H1 (cell line): ENCODE data around the gene TPPP. TPM values are rescaled to one million over a fixed set of nuclear protein-coding genes. Genes with fewer than 3 reads are reported as not detected.
"Not testable (repeated sequence)": the region's sequence is repeated elsewhere in the genome, so short reads cannot be mapped to it uniquely, and the experiment has no call there.

Experiments
- CTCF ChIA-PET: fragments of 300-600 bp; sonication (Branson Sonifier 250); formaldehyde crosslinking; loops from one replicate; lab custom pipeline; 2021; ENCODE audit not compliant: partially characterized antibody; lab: Charles Lee
- POLR2A ChIA-PET: fragments of 300-600 bp; sonication (Branson Sonifier 250); formaldehyde crosslinking; loops from one replicate; lab custom pipeline; 2021; ENCODE audit warnings: inconsistent platforms; ENCODE audit not compliant: partially characterized antibody; lab: Charles Lee
- DNase-seq, 2 experiments: peaks; one replicate each; pipeline versions ENCODE4 v3.0.0 to v3.0.0-alpha.2; 2010 to 2022; ENCODE audit warnings: low spot score in 2 of 2, low read depth in 1 of 2, mixed read lengths in 1 of 2
- FAIRE-seq: peaks from 2 replicates; lab custom pipeline; 2011; peaks lifted over from hg19 to GRCh38; lab: Jason Lieb, UNC
- H2AFZ ChIP-seq: 2 replicates; pipeline ENCODE4 v1.8.1; 2012; ENCODE audit warnings: low read length, inconsistent platforms
- H2AK5ac ChIP-seq: 2 replicates; pipeline ENCODE4 v1.6.1; 2013; ENCODE audit warnings: low read depth, low read length
- H2BK120ac ChIP-seq: replicated peaks from 2 replicates; pipeline ENCODE3; 2013; ENCODE audit warnings: low read depth, low read length, inconsistent platforms
- H2BK12ac ChIP-seq: 2 replicates; pipeline ENCODE4 v1.6.1; 2013; ENCODE audit warnings: low read depth, low read length
- H2BK15ac ChIP-seq: 2 replicates; pipeline ENCODE4 v1.6.1; 2013; ENCODE audit warnings: low read length
- H2BK20ac ChIP-seq: 2 replicates; pipeline ENCODE4 v1.6.1; 2013; ENCODE audit warnings: low read length
- H2BK5ac ChIP-seq: 2 replicates; pipeline ENCODE4 v1.6.1; 2013; ENCODE audit warnings: low read depth, low read length
- H3K14ac ChIP-seq: 2 replicates; pipeline ENCODE4 v1.6.1; 2013; ENCODE audit warnings: inconsistent platforms; ENCODE audit not compliant: insufficient read length
- H3K18ac ChIP-seq: 2 replicates; pipeline ENCODE4 v1.6.1; 2013; ENCODE audit warnings: low read length; ENCODE audit errors: extremely low read depth
- H3K23ac ChIP-seq: 2 replicates; pipeline ENCODE4 v1.6.1; 2013; ENCODE audit warnings: inconsistent platforms; ENCODE audit not compliant: insufficient read length
- H3K23me2 ChIP-seq: 2 replicates; pipeline ENCODE4 v1.6.1; 2013; ENCODE audit warnings: low read depth, low read length
- H3K27ac ChIP-seq: 2 replicates; pipeline ENCODE4 v1.6.1; 2011; ENCODE audit warnings: low read depth, low read length, inconsistent platforms
- H3K27me3 ChIP-seq, 4 experiments: replicated peaks in 1 of 4; 1 replicate in 1 of 4; 2 replicates in 3 of 4; pipeline versions ENCODE4 v1.6.1 to v1.8.1; 2011 to 2013; ENCODE audit warnings: low read length in 3 of 4, mild to moderate bottlenecking in 3 of 4, inconsistent platforms in 2 of 4, mixed read lengths in 2 of 4, moderate library complexity in 1 of 4; ENCODE audit not compliant: control insufficient read depth in 3 of 4, insufficient read depth in 3 of 4; ENCODE audit errors: extremely low read depth in 1 of 4
- H3K36me3 ChIP-seq, 4 experiments: 2 replicates each; pipeline versions ENCODE4 v1.6.1 to v1.8.1; 2011 to 2013; ENCODE audit warnings: mild to moderate bottlenecking in 4 of 4, low read length in 3 of 4, moderate library complexity in 2 of 4, control low read depth in 1 of 4, inconsistent platforms in 1 of 4; ENCODE audit not compliant: insufficient read depth in 4 of 4, control insufficient read depth in 2 of 4
- H3K4ac ChIP-seq: replicated peaks from 2 replicates; pipeline ENCODE3; 2013; ENCODE audit warnings: low read length, low read depth, mixed read lengths, inconsistent platforms; ENCODE audit not compliant: insufficient read length
- H3K4me1 ChIP-seq, 4 experiments: replicated peaks in 1 of 4; 1 replicate in 1 of 4; 2 replicates in 3 of 4; pipeline versions ENCODE4 v1.6.1 to v1.8.1; 2011 to 2013; ENCODE audit warnings: low read length in 3 of 4, inconsistent platforms in 2 of 4, mixed read lengths in 1 of 4; ENCODE audit not compliant: insufficient read depth in 4 of 4, control insufficient read depth in 3 of 4
- H3K4me2 ChIP-seq, 2 experiments: 2 replicates each; pipeline versions ENCODE4 v1.6.1 to v1.8.1; 2011 to 2013; ENCODE audit warnings: low read depth in 2 of 2, low read length in 2 of 2, control low read depth in 1 of 2, inconsistent platforms in 1 of 2, mild to moderate bottlenecking in 1 of 2; ENCODE audit not compliant: insufficient read depth in 1 of 2
- H3K4me3 ChIP-seq, 4 experiments: fragments of 200-600, 300-600 bp in 1 of 4; sonication (generic), shearing (Covaris generic), sonication (Bioruptor Twin) in 1 of 4; 2 replicates each; pipeline versions ENCODE4 v1.5.1 to v1.8.1; 2011 to 2016; ENCODE audit warnings: low read length in 4 of 4, low read depth in 3 of 4, control low read depth in 2 of 4, inconsistent platforms in 2 of 4, mild to moderate bottlenecking in 2 of 4, mixed read lengths in 1 of 4, moderate library complexity in 1 of 4; ENCODE audit not compliant: insufficient read depth in 2 of 4; ENCODE audit errors: extremely low read depth in 1 of 4
- H3K56ac ChIP-seq: replicated peaks from 2 replicates; pipeline ENCODE3; 2013; ENCODE audit warnings: low read depth, mild to moderate bottlenecking, mixed read lengths, low read length, inconsistent platforms; ENCODE audit not compliant: insufficient read length
- H3K79me1 ChIP-seq: 2 replicates; pipeline ENCODE4 v1.6.1; 2013; ENCODE audit warnings: low read depth, low read length, control low read depth
- H3K79me2 ChIP-seq, 2 experiments: 2 replicates each; pipeline versions ENCODE4 v1.6.1 to v1.8.1; 2012 to 2013; ENCODE audit warnings: low read length in 2 of 2, mild to moderate bottlenecking in 2 of 2, inconsistent platforms in 1 of 2; ENCODE audit not compliant: insufficient read depth in 2 of 2, control insufficient read depth in 1 of 2
- H3K9ac ChIP-seq, 4 experiments: replicated peaks in 1 of 4; 1 replicate in 1 of 4; 2 replicates in 3 of 4; pipeline versions ENCODE4 v1.6.1 to v1.8.1; 2011 to 2013; ENCODE audit warnings: low read depth in 3 of 4, low read length in 3 of 4, control low read depth in 2 of 4, mild to moderate bottlenecking in 2 of 4, moderate library complexity in 2 of 4, inconsistent platforms in 1 of 4; ENCODE audit errors: extremely low read depth in 1 of 4
- H3K9me3 ChIP-seq, 2 experiments: 2 replicates each; pipeline versions ENCODE4 v1.6.1 to v1.8.1; 2012 to 2013; ENCODE audit warnings: mild to moderate bottlenecking in 2 of 2, moderate library complexity in 2 of 2, control low read depth in 1 of 2, inconsistent platforms in 1 of 2, low read depth in 1 of 2, low read length in 1 of 2, mixed read lengths in 1 of 2; ENCODE audit not compliant: insufficient read depth in 2 of 2
- H4K20me1 ChIP-seq, 2 experiments: replicated peaks in 1 of 2; 2 replicates each; pipeline versions ENCODE3 to v1.8.1; 2011 to 2013; ENCODE audit warnings: inconsistent platforms in 2 of 2, low read length in 2 of 2, mild to moderate bottlenecking in 1 of 2; ENCODE audit not compliant: insufficient read depth in 2 of 2, control insufficient read depth in 1 of 2
- H4K5ac ChIP-seq: 2 replicates; pipeline ENCODE4 v1.6.1; 2013; ENCODE audit warnings: low read length, low read depth, mixed read lengths, inconsistent platforms; ENCODE audit not compliant: insufficient read length
- H4K8ac ChIP-seq: 2 replicates; pipeline ENCODE4 v1.8.0; 2013; ENCODE audit warnings: mild to moderate bottlenecking, moderate library complexity, low read length, inconsistent platforms; ENCODE audit not compliant: insufficient read depth; ENCODE audit errors: extremely low read depth
- H4K91ac ChIP-seq: replicated peaks from 2 replicates; pipeline ENCODE3; 2013; ENCODE audit warnings: low read length, mixed read lengths, inconsistent platforms; ENCODE audit not compliant: insufficient read length
- WGBS, 2 experiments: shearing (Covaris generic) in 1 of 2; methylation state at CpG; one replicate each; pipeline versions ENCODE4 v1.1.6 to v1.1.7; 2013 to 2015; ENCODE audit warnings: low lambda C conversion rate in 2 of 2, mixed read lengths in 2 of 2, inconsistent platforms in 1 of 2, low coverage in 1 of 2, missing lambda C conversion rate in 1 of 2; ENCODE audit not compliant: insufficient replicate concordance in 2 of 2, insufficient coverage in 1 of 2, insufficient read length in 1 of 2; ENCODE audit errors: extremely low coverage in 1 of 2, missing lambda C conversion rate in 1 of 2; 5-methylcytosine and 5-hydroxymethylcytosine counted together
- polyA plus RNA-seq, 7 experiments: library from polyadenylated mRNA; depleted of rRNA in 3 of 7; stranded (reverse) in 5 of 7; unstranded in 2 of 7; fragments of >200 nt in 5 of 7; fragments of 200-250 nt in 2 of 7; gene quantifications; 1 replicate in 5 of 7; 2 replicates in 1 of 7; 4 replicates in 1 of 7; pipeline versions ENCODE4 v1.2.1 to v1.2.3, GENCODE V29; 2011 to 2013; ENCODE audit warnings: missing spikeins in 2 of 7, mixed read lengths in 2 of 7
- total RNA-seq: library from RNA; stranded (reverse); fragmentation: NEBNext Ultra II Directional; extraction: Animal tissue kit (Norgen Biotek cat#: 25700); gene quantifications from 2 replicates; pipeline ENCODE4 v1.2.1, GENCODE V29; 2021

TPPP gene
- total and polyA plus RNA-seq, 2 of the 8 experiments (the other 6 are each of a cell fraction or from before 2014, with no cell fraction given): 0.36 to 0.93 TPM

DNA sequence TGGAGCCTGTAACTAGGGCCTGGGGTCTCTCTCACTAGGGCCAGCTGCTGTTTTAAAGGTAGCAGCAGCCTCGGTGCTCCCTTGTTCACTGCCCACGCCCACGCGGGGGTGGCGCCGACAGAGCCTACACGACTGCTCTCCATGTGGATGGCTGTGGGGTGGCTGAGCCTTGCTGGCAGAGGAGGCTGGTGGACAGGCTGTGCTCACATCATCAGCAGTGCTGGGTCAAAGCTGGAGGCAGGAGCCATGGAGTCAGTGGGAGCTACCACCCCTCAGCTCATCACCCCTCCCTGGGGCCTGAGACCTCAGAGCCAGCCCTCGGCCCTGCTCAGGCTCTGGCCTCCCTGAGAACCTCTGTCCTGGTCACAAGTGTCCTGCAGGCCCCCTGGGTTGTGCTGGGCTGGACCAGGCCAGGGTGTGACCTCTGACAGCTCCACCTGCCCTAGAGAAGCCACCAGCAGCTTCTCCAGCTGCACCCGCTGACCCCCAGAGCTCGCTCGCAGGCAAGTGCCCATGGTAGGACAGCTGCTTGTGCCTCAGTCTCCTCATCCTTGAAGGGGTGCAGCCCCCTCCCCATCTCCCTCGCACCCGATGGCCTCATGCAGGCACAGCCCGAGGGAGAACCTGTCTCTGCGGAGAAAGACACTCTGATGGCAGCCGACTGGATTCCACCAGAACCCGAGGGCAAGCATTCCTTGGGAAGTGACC lies 10.3 kb downstream of the TPPP start:
- H2BK20ac ChIP-seq, H3K9me3 ChIP-seq, H2BK120ac ChIP-seq, H3K14ac ChIP-seq, H3K36me3 ChIP-seq, H2BK12ac ChIP-seq, H2AK5ac ChIP-seq, H2AFZ ChIP-seq, H3K23me2 ChIP-seq, H3K79me1 ChIP-seq, H3K27me3 ChIP-seq, FAIRE-seq, H3K27ac ChIP-seq, H3K9ac ChIP-seq, H3K4me2 ChIP-seq, H2BK5ac ChIP-seq, H3K4ac ChIP-seq, H3K4me1 ChIP-seq, H4K20me1 ChIP-seq, H3K79me2 ChIP-seq, H4K5ac ChIP-seq, H3K4me3 ChIP-seq, H3K56ac ChIP-seq, DNase-seq, H3K23ac ChIP-seq, H3K18ac ChIP-seq, H2BK15ac ChIP-seq, H4K91ac ChIP-seq, H4K8ac ChIP-seq: not testable (repeated sequence)
- ChIA-PET CTCF (interaction anchor here (1.2 to 2.5 kb wide), 2 partner anchors 14 to 75 kb away, joined by 3 to 9 read pairs; no protein-coding TSS in a partner anchor), POLR2A (interaction anchor here (1.9 kb wide), 1 partner anchor 94 kb away, joined by 6 read pairs; no protein-coding TSS in a partner anchor)
- WGBS, 2 experiments: 91% methylated on average over 17 of the region's 17 CpGs; no CpG with 5 or more reads in 1 of the 2 experiments

GRCh38 chr5:682216-682615 lies 10.9 kb downstream of the TPPP start:
- WGBS, 2 experiments: 89% methylated on average over 1 of the region's 3 CpGs; no CpG with 5 or more reads in 1 of the 2 experiments
- not testable (repeated sequence) for H3K4me2 ChIP-seq, H3K9ac ChIP-seq

More at GRCh38 chr5:682216-682615, 10.9 kb downstream of the TPPP start:
- H3K27me3 ChIP-seq, H4K20me1 ChIP-seq, DNase-seq, H3K23me2 ChIP-seq, H3K18ac ChIP-seq, H3K4me1 ChIP-seq, H2AFZ ChIP-seq, H2BK12ac ChIP-seq, H3K79me1 ChIP-seq, H2AK5ac ChIP-seq, FAIRE-seq, H3K14ac ChIP-seq, H3K27ac ChIP-seq, H3K23ac ChIP-seq, H3K4me3 ChIP-seq, H2BK20ac ChIP-seq, H3K4ac ChIP-seq, H3K79me2 ChIP-seq, H3K9me3 ChIP-seq, H2BK120ac ChIP-seq, H4K5ac ChIP-seq, H3K36me3 ChIP-seq, H3K56ac ChIP-seq, H4K91ac ChIP-seq, POLR2A ChIA-PET, H2BK15ac ChIP-seq, H4K8ac ChIP-seq, H2BK5ac ChIP-seq: not testable (repeated sequence)
- CTCF ChIA-PET: interaction anchor here (1.2 to 2.5 kb wide), 2 partner anchors 13 to 76 kb away, joined by 3 to 9 read pairs; no protein-coding TSS in a partner anchor
